Medulla oblongata (tissue), 1 donor: Measurements from ENCODE around the gene NEUROD4.

Source experiments
- DNase-seq: peaks from one replicate; pipeline ENCODE4 v3.0.0-alpha.2; 2015; ENCODE audit errors: extremely low spot score

Gene NEUROD4

GRCh38 chr12:55061024-55061423, 41.2 kb downstream of the NEUROD4 start:
- no peak for DNase-seq

GRCh38 chr12:55063291-55063690, 43.5 kb downstream of the NEUROD4 start:
- DNase-seq, result no peak

GRCh38 chr12:55065535-55065934, 45.8 kb downstream of the NEUROD4 start:
- DNase-seq, result no peak

- no peak for DNase-seq
Observed at GRCh38 chr12:55067701-55068100, 47.9 kb downstream of the NEUROD4 start.

- peak; percentile 33 for DNase-seq
Observed at GRCh38 chr12:55068416-55069010, 48.7 kb downstream of the NEUROD4 start.

- DNase-seq, result peak; percentile 52
Observed at GRCh38 chr12:55072083-55072482, 52.3 kb downstream of the NEUROD4 start.

- peak; percentile 88 for DNase-seq
Observed at GRCh38 chr12:55073043-55074022, 53.6 kb downstream of the NEUROD4 start.

- no peak for DNase-seq
Observed at GRCh38 chr12:55074806-55075205, 55.0 kb downstream of the NEUROD4 start.
